Metanephros (tissue), 2 donors: ENCODE data around the gene SLC17A7. TPM values are rescaled to one million over a fixed set of nuclear protein-coding genes. Genes with fewer than 3 reads are reported as not detected.

Experiments
- small RNA-seq: library from RNA; depleted of rRNA; stranded (forward); fragments of <200 nt; gene quantifications from one replicate; pipeline ENCODE3, GENCODE V24; 2014; ENCODE audit warnings: low replicate concordance
- total RNA-seq: library from RNA; depleted of rRNA; stranded (reverse); fragments of >200 nt; gene quantifications from one replicate; pipeline ENCODE4 v1.2.3, GENCODE V29; 2014

SLC17A7 gene
- 2.8 TPM for total RNA-seq

GRCh38 chr19:49441210-49441959 is at the start of gene SLC17A7:
Gene SLC17A7 (minus strand): TSS chr19:49441527. CDS start chr19:49441379, 148 bp downstream.

GRCh38 chr19:49487277-49488045 is 46.1 kb upstream of the SLC17A7 start, which contains the start of gene RPL13A:
Gene RPL13A (plus strand): TSS chr19:49487608. CDS start chr19:49487630, 22 bp downstream.

GRCh38 chr19:49473868-49474541 is 32.7 kb upstream of the SLC17A7 start, which contains the start of gene FLT3LG:
Gene FLT3LG (plus strand): TSS chr19:49474215. CDS start chr19:49474640, 425 bp downstream.

GRCh38 chr19:49453013-49453756 is 11.9 kb upstream of the SLC17A7 start, which contains the start of gene ALDH16A1:
Gene ALDH16A1 (plus strand): TSS chr19:49453225. CDS start chr19:49453332, 107 bp downstream.

GRCh38 chr19:49451430-49452181 is 10.3 kb upstream of the SLC17A7 start, which contains the start of gene PIH1D1:
Gene PIH1D1 (minus strand): TSS chr19:49451814. CDS start chr19:49451574, 240 bp downstream.

GRCh38 chr19:49425178-49425577 is 16.1 kb downstream of the SLC17A7 start, which contains the start of gene GFY:
Gene GFY (plus strand): TSS chr19:49425388. CDS start chr19:49426431, 1,043 bp downstream.

GRCh38 chr19:49423071-49423984 is 18.0 kb downstream of the SLC17A7 start, which contains the start of gene PTH2:
Gene PTH2 (minus strand): TSS chr19:49423441. CDS start chr19:49423339, 102 bp downstream.

GRCh38 chr19:49387936-49388372 is 53.4 kb downstream of the SLC17A7 start, which contains the start of gene KASH5:
Gene KASH5 (plus strand): TSS chr19:49388249. CDS start chr19:49390884, 2,635 bp downstream.

Small RNA genes within 50 kb of the gene (small RNA-seq; reads per million reads assigned to genes)
- gene SNORD32A (not detected), gene SNORD33 (not detected), gene SNORD34 (not detected), gene SNORD35A (not detected)

Other genes with a start within 250 kb of the SLC17A7 start
- gene SLC6A16, start 116.3 kb downstream of the SLC17A7 start, total RNA-seq: 3.2 TPM
- gene CD37, start 106.1 kb downstream of the SLC17A7 start, total RNA-seq: 16.5 TPM
- 49.9 TPM for gene TEAD2, start 79.1 kb downstream of the SLC17A7 start, total RNA-seq
- gene DKKL1, start 77.7 kb downstream of the SLC17A7 start, total RNA-seq: 1.5 TPM
- gene KASH5, start 53.3 kb downstream of the SLC17A7 start, total RNA-seq: not detected
- not detected for gene PTH2, start 18.1 kb downstream of the SLC17A7 start, total RNA-seq
- gene GFY, start 16.1 kb downstream of the SLC17A7 start, total RNA-seq: not detected
- gene PIH1D1, start 10.3 kb upstream of the SLC17A7 start, total RNA-seq: 76.4 TPM
- 43.6 TPM for gene ALDH16A1, start 11.7 kb upstream of the SLC17A7 start, total RNA-seq
- gene FLT3LG, start 32.7 kb upstream of the SLC17A7 start, total RNA-seq: 3.1 TPM
- 2,667 TPM for gene RPL13A, start 46.1 kb upstream of the SLC17A7 start, total RNA-seq
- 2,754 TPM for gene RPS11, start 54.9 kb upstream of the SLC17A7 start, total RNA-seq
- gene FCGRT, start 71.1 kb upstream of the SLC17A7 start, total RNA-seq: 205 TPM
- gene RCN3, start 86.5 kb upstream of the SLC17A7 start, total RNA-seq: 33.7 TPM
- 81.5 TPM for gene NOSIP, start 139.0 kb upstream of the SLC17A7 start, total RNA-seq
- 5.0 TPM for gene PRRG2, start 139.8 kb upstream of the SLC17A7 start, total RNA-seq
- gene PRR12, start 149.7 kb upstream of the SLC17A7 start, total RNA-seq: 17.0 TPM
- gene RRAS, start 198.6 kb upstream of the SLC17A7 start, total RNA-seq: 14.7 TPM
- gene SCAF1, start 200.7 kb upstream of the SLC17A7 start, total RNA-seq: 30.1 TPM
- 52.4 TPM for gene IRF3, start 224.3 kb upstream of the SLC17A7 start, total RNA-seq
- 13.0 TPM for gene BCL2L12, start 224.4 kb upstream of the SLC17A7 start, total RNA-seq
- gene PRMT1, start 235.7 kb upstream of the SLC17A7 start, total RNA-seq: 246 TPM
- 0.76 TPM for gene ADM5, start 248.1 kb upstream of the SLC17A7 start, total RNA-seq
- gene CPT1C, start 249.6 kb upstream of the SLC17A7 start, total RNA-seq: 10.9 TPM